Mucosa of descending colon (tissue), 3 donors: ENCODE data around the gene KAZN. TPM values are rescaled to one million over a fixed set of nuclear protein-coding genes. Genes with fewer than 3 reads are reported as not detected.

Experiments used
- ATAC-seq: fragments of 200-7000 bp; cut with Tn5 transposase; one replicate; pipeline ENCODE4 v1.9.1; 2020; ENCODE audit warnings: mild to moderate bottlenecking, moderate library complexity
- DNase-seq, 3 donors: peaks; one replicate each; pipeline ENCODE4 v3.0.0-alpha.2; 2020
- H3K36me3 ChIP-seq: fragments of 200-600 bp; one replicate; pipeline ENCODE4 v1.8.0; 2021; ENCODE audit warnings: low read depth, mild to moderate bottlenecking
- H3K4me1 ChIP-seq: fragments of 200-600 bp; one replicate; pipeline ENCODE4 v1.8.0; 2021; ENCODE audit warnings: low read depth, mild to moderate bottlenecking
- H3K4me3 ChIP-seq: fragments of 200-600 bp; one replicate; pipeline ENCODE4 v1.8.0; 2021; ENCODE audit warnings: mild to moderate bottlenecking
- H3K9me3 ChIP-seq: fragments of 200-600 bp; one replicate; pipeline ENCODE4 v1.8.0; 2021; ENCODE audit warnings: mild to moderate bottlenecking
- CTCF ChIP-seq: fragments of 200-600 bp; IDR thresholded peaks from one replicate; pipeline ENCODE4 v1.8.0; 2022; ENCODE audit warnings: antibody characterized with exemption, mild to moderate bottlenecking
- intact Hi-C, 2 donors: fragments of 100-400 bp; cut with DNase I in 1 of 2; cut with micrococcal nuclease in 1 of 2; formaldehyde crosslinking; loops; one replicate each; pipeline versions ENCODE4 v1.11.0 to v1.11.1; 2022; cut with DNase I, micrococcal nuclease
- total RNA-seq, 3 donors: library from RNA; stranded (reverse); fragmentation: NEBNext Ultra II Directional in 2 of 3; extraction: Animal tissue kit (Norgen Biotek cat#: 25700) in 2 of 3; gene quantifications; one replicate each; pipeline versions ENCODE4 v1.2.1 to v1.2.4, GENCODE V29; 2021 to 2023
- donor health status: DM: no; HTN: no; CAD: no; lungs with moderate emphysema.
- donor health status: DM: no; HTN: no; CAD: no.
- donor health status: DM: no; HTN: yes; CAD: no.

Gene KAZN
- total RNA-seq, 3 donors from 2014 or later = 9.7 to 21.9 (median 15.8) TPM

GRCh38 chr1:14850563-14850962 is 252.1 kb downstream of the KAZN start:
- no peak for DNase-seq
- intact Hi-C loops = no loop called here
- TF ChIP-seq CTCF = no peak
- H3K36me3 ChIP-seq = no peaks in the 10 kb centered on the region
- no peak overlapping the region for H3K4me3 ChIP-seq
- H3K9me3 ChIP-seq = no peaks in the 10 kb centered on the region
- no peaks in the 10 kb centered on the region for H3K4me1 ChIP-seq
- ATAC-seq = no peak

- no peak for TF ChIP-seq CTCF
These were observed 253.3 kb downstream of the KAZN start for GRCh38 chr1:14851760-14852159.

GRCh38 chr1:14852291-14852690 is 253.8 kb downstream of the KAZN start:
- no peak overlapping the region for H3K4me3 ChIP-seq
- no peak for TF ChIP-seq CTCF
- intact Hi-C loops = no loop called here
- H3K4me1 ChIP-seq = no peaks in the 10 kb centered on the region
- no peak for ATAC-seq
- H3K36me3 ChIP-seq = no peaks in the 10 kb centered on the region
- H3K9me3 ChIP-seq = no peaks in the 10 kb centered on the region
- no peak for DNase-seq

More at GRCh38 chr1:14851760-14852159, 253.3 kb downstream of the KAZN start:
- no peaks in the 10 kb centered on the region for H3K9me3 ChIP-seq
- intact Hi-C loops = no loop called here
- H3K36me3 ChIP-seq = no peaks in the 10 kb centered on the region
- no peak overlapping the region for H3K4me3 ChIP-seq
- DNase-seq = no peak
- no peaks in the 10 kb centered on the region for H3K4me1 ChIP-seq
- no peak for ATAC-seq

GRCh38 chr1:14853518-14853917 is 255.0 kb downstream of the KAZN start:
- DNase-seq (no peak), ATAC-seq (no peak)
- intact Hi-C loops = no loop called here
- TF ChIP-seq CTCF = no peak
- Histone ChIP-seq H3K4me3 (no peak overlapping the region), H3K36me3 (no peaks in the 10 kb centered on the region), H3K9me3 (no peaks in the 10 kb centered on the region), H3K4me1 (no peaks in the 10 kb centered on the region)

GRCh38 chr1:14855268-14855667 is 256.8 kb downstream of the KAZN start:
- intact Hi-C loops = no loop called here
- ATAC-seq (no peak), DNase-seq (no peak)
- H3K4me3 ChIP-seq = no peak overlapping the region
- H3K9me3 ChIP-seq = no peaks in the 10 kb centered on the region
- H3K36me3 ChIP-seq = no peaks in the 10 kb centered on the region
- H3K4me1 ChIP-seq = no peaks in the 10 kb centered on the region
- TF ChIP-seq CTCF = no peak

- no peak for TF ChIP-seq CTCF
- H3K4me3 ChIP-seq = no peak overlapping the region
- intact Hi-C loops = no loop called here
- no peaks in the 10 kb centered on the region for H3K36me3 ChIP-seq
- H3K9me3 ChIP-seq = no peaks in the 10 kb centered on the region
- ATAC-seq (no peak), DNase-seq (no peak)
- H3K4me1 ChIP-seq = no peaks in the 10 kb centered on the region
These were observed 257.3 kb downstream of the KAZN start for GRCh38 chr1:14855801-14856200.
